Skeletal muscle satellite cell (primary cell): ENCODE results near the gene TNFRSF9. TPM values are rescaled to one million over a fixed set of nuclear protein-coding genes. Genes with fewer than 3 reads are reported as not detected.

Source experiments
- small RNA-seq: library from RNA; depleted of rRNA; stranded (forward); fragments of <200 nt; gene quantifications from one replicate; pipeline ENCODE3, GENCODE V24; 2012

TNFRSF9 gene

Small RNA genes within 50 kb of the gene (small RNA-seq; reads per million reads assigned to genes)
- gene RF00019 = not detected
